Mucosa of descending colon (tissue), 3 donors: Measurements from ENCODE around the gene ANXA9. TPM values are rescaled to one million over a fixed set of nuclear protein-coding genes. Genes with fewer than 3 reads are reported as not detected.

ENCODE experiments used
- ATAC-seq: fragments of 200-7000 bp; cut with Tn5 transposase; one replicate; pipeline ENCODE4 v1.9.1; 2020; ENCODE audit warnings: mild to moderate bottlenecking, moderate library complexity
- DNase-seq, 3 donors: peaks; one replicate each; pipeline ENCODE4 v3.0.0-alpha.2; 2020
- H3K36me3 ChIP-seq: fragments of 200-600 bp; one replicate; pipeline ENCODE4 v1.8.0; 2021; ENCODE audit warnings: low read depth, mild to moderate bottlenecking
- H3K4me1 ChIP-seq: fragments of 200-600 bp; one replicate; pipeline ENCODE4 v1.8.0; 2021; ENCODE audit warnings: low read depth, mild to moderate bottlenecking
- H3K4me3 ChIP-seq: fragments of 200-600 bp; one replicate; pipeline ENCODE4 v1.8.0; 2021; ENCODE audit warnings: mild to moderate bottlenecking
- H3K9me3 ChIP-seq: fragments of 200-600 bp; one replicate; pipeline ENCODE4 v1.8.0; 2021; ENCODE audit warnings: mild to moderate bottlenecking
- intact Hi-C, 2 donors: fragments of 100-400 bp; cut with DNase I in 1 of 2; cut with micrococcal nuclease in 1 of 2; formaldehyde crosslinking; loops; one replicate each; pipeline versions ENCODE4 v1.11.0 to v1.11.1; 2022; cut with DNase I, micrococcal nuclease
- total RNA-seq, 3 donors: library from RNA; stranded (reverse); fragmentation: NEBNext Ultra II Directional in 2 of 3; extraction: Animal tissue kit (Norgen Biotek cat#: 25700) in 2 of 3; gene quantifications; one replicate each; pipeline versions ENCODE4 v1.2.1 to v1.2.4, GENCODE V29; 2021 to 2023
- TF ChIP-seq, protein P1 (sequence below): fragments of 200-600 bp; IDR thresholded peaks from one replicate; pipeline ENCODE4 v1.8.0; 2022; ENCODE audit warnings: antibody characterized with exemption, mild to moderate bottlenecking
- donor health status: DM: no; HTN: no; CAD: no; lungs with moderate emphysema.
- donor health status: DM: no; HTN: no; CAD: no.
- donor health status: DM: no; HTN: yes; CAD: no.

Gene ANXA9
- total RNA-seq, 3 donors from 2014 or later, result not detected

DNA sequence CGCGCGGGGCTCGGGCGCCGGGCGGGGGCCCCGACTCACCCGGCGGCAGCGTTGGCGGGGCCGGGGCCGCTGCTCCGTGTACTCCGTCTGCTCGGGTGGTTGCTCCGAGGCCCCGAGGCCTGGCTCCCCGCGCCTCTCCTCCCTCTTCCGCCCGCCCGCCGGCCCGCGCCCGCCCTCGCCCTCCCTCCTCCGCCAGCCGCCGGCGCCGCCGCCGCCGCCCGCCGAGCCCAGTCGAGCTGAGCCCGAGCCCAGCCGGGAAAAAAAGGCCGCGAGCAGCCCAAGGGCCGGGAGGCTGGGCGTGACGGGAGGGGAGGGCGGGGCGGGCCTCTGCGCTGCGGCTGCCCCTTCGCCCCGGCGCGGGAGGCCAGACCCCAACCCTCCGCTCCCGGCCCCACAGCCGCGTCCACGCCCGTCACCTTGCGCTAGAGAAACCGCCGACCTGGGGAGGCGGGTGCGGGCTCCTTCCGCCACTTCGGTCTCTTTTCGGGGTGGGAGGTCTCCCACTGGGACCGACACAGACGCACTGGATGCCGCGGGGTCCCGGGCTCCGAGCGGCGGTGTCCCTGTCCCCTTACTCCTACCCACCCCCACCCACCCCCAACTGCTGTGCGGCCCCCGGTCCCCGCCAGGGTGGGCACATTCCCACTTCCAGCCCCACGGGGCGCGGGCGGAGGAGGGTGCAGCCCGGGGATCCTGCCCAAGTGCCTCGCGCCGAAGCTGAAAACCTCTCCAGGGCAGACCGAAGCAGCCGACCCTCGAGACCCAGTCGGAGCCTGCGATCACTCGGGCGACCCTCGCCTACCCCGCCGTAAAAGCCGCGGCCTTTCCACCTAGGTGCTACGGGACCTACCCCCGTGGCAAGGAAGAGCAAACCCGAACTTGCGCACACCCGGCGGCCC lies 7.3 kb upstream of the ANXA9 start, which contains the start of gene CERS2:
CERS2 (minus strand) TSS at position 256 of the 899 bp plus-strand sequence. CDS start 5,745 bp downstream, outside the sequence.
- TF ChIP-seq, protein P1, sequence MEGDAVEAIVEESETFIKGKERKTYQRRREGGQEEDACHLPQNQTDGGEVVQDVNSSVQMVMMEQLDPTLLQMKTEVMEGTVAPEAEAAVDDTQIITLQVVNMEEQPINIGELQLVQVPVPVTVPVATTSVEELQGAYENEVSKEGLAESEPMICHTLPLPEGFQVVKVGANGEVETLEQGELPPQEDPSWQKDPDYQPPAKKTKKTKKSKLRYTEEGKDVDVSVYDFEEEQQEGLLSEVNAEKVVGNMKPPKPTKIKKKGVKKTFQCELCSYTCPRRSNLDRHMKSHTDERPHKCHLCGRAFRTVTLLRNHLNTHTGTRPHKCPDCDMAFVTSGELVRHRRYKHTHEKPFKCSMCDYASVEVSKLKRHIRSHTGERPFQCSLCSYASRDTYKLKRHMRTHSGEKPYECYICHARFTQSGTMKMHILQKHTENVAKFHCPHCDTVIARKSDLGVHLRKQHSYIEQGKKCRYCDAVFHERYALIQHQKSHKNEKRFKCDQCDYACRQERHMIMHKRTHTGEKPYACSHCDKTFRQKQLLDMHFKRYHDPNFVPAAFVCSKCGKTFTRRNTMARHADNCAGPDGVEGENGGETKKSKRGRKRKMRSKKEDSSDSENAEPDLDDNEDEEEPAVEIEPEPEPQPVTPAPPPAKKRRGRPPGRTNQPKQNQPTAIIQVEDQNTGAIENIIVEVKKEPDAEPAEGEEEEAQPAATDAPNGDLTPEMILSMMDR, result no peak
- no peaks in the 10 kb centered on the region for H3K9me3 ChIP-seq
- no peaks in the 10 kb centered on the region for H3K36me3 ChIP-seq
- intact Hi-C loops, result loop anchor here in 1 of 2 donors (10.0 kb wide), 1 partner anchor 50 kb away; the partner anchor contains the start of gene SETDB1
- peak within 1 kb of the TSS; percentile 83 for H3K4me3 ChIP-seq
- DNase-seq (peak; percentile 80 to 92 (median 89)), ATAC-seq (peak; percentile 75)
- H3K4me1 ChIP-seq, result peaks cover 46% of the 10 kb centered on the region

DNA sequence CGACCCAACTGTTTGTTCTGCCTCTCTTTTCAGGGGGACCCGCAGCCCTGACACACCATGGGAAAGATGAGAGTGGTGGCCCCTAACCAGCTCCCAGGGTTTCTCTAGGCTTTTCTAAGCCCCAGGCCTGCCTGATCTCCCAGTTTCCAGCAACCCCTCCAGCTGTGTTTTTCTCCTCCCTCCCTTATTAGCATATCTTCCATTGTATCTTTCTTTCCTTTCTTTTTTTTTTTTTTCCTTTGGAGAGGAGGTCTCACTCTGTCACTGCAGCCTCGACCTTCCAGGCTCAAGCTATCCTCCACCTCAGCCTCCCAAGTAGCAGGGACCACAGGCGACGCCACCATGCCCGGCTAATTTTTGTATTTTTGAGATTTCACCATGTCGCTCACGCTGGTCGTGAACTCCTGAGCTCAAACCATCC lies 5.7 kb upstream of the ANXA9 start:
- intact Hi-C loops, result loop anchor here in 1 of 2 donors (10.0 kb wide), 1 partner anchor 52 kb away; the partner anchor contains the start of gene SETDB1

DNA sequence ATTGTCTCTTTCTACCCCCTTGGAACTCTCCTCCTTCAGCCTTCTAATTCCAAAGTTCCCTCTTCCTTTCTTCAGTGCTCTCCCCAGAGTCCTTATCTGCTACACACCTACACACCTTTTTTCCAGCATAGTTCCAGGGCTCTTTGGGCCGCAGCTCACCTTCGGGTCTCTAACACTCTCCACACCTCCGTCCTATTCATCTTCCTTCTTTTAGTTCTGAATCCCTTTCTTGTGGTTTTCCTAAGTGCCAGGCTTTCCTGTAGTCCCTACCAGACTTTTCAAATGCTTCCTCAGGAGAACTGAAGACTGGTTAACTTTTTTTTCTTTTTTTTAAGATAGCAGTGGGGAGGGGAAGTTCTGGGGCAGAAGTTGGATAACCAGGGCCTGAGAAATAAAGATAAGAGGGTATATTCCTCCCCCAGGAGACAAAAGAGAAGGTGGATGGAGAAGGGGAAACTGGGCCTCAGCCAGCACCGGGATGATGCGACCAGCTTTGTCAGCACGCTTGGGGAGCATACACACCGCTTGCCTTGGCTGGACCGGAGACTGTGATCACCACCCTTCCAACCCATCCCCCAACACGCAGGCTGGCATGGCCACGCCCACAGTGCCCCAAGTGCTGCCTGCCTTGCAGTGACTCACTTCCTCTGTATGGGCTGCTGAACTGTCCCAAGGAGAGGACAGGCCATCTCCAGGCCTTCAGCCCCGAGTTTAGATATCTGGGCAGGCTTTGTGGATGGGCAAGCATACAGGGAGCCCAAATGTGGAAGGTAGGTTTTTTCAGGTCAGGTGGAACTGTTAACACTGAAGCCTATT lies 5.0 kb upstream of the ANXA9 start:
- H3K36me3 ChIP-seq, result no peaks in the 10 kb centered on the region
- ATAC-seq (peak; percentile 73), DNase-seq (peak; percentile 91 to 92 (median 91))
- TF ChIP-seq, protein P1, result no peak
- H3K9me3 ChIP-seq, result no peaks in the 10 kb centered on the region
- H3K4me3 ChIP-seq, result no peak overlapping the region
- peaks cover 37% of the 10 kb centered on the region for H3K4me1 ChIP-seq
- intact Hi-C loops, result loop anchor here in 1 of 2 donors (10.0 kb wide), 1 partner anchor 52 kb away; the partner anchor contains the start of gene SETDB1

More for the DNA sequence above, 5.7 kb upstream of the ANXA9 start:
- Histone ChIP-seq H3K4me3 (no peak overlapping the region), H3K4me1 (peaks cover 37% of the 10 kb centered on the region), H3K9me3 (no peaks in the 10 kb centered on the region), H3K36me3 (no peaks in the 10 kb centered on the region)
- DNase-seq (no peak), ATAC-seq (no peak)
- TF ChIP-seq, protein P1, result no peak

DNA sequence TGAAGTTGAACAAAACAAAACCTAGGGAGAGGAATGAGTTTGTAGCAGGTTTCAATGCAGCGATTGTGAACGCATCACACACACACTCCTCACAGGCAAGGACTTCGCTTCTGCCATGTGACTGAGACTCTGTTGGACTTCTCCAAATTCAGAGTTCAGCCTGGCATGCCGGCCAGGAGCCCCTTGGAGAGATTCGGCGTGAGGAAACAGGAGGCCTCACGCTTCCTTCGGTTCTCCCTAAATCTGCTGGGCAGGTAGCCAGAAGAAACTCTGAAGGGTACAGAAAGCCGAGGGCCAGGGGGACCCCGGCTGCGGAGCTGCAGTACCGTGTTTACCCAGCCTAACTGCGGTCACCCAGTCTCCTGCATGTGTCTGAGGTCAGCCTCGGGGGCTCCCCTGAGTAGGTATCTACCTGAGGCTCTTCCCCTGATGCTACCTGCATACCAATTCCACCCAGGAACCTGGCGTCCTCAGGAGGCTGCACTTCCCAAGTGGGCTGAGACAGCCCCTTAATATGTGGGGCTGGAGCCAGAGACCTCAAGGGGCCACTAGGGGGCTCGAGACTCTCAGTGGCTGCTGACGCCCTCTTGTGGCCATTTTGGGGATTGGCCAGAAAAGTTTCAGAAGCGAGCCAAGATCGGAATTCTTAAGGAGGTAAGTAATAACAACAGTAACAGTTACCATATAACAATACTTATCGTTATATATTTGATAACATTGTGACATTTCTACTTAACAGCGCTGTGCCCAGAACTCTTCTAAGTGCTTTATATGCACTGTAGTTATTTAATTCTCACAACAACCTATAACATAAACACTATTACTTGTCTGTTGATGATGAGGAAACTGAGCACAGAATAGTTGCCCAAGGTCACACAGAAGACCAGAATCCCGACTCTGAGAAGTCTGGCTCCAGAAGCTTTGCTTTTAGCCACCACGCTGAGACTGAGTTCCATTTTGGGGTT lies 2.7 kb upstream of the ANXA9 start:
- Histone ChIP-seq H3K4me3 (no peak overlapping the region), H3K36me3 (no peaks in the 10 kb centered on the region), H3K4me1 (peaks cover 26% of the 10 kb centered on the region), H3K9me3 (no peaks in the 10 kb centered on the region)
- ATAC-seq (peak; percentile 61), DNase-seq (peak; percentile 74 to 97 (median 80))
- TF ChIP-seq, protein P1, result peak; percentile 98
- intact Hi-C loops, result loop anchor here in 1 of 2 donors (10.0 kb wide), 1 partner anchor 55 kb away; the partner anchor contains the start of gene SETDB1
